Fibroblast of the aortic adventitia (primary cell): ENCODE results near the gene NADK2. TPM values are rescaled to one million over a fixed set of nuclear protein-coding genes. Genes with fewer than 3 reads are reported as not detected.

Source experiments
- DNase-seq: peaks from one replicate; pipeline ENCODE4 v3.0.0-alpha.2; 2010; ENCODE audit warnings: low read depth
- H3K4me3 ChIP-seq: 2 replicates; pipeline ENCODE4 v1.5.1; 2011; ENCODE audit warnings: low read depth, mild to moderate bottlenecking, control low read depth, low read length, moderate library complexity
- CTCF ChIP-seq: IDR thresholded peaks from 2 replicates; pipeline ENCODE4 v1.5.1; 2011; ENCODE audit warnings: mild to moderate bottlenecking, low read length, control low read depth, inconsistent platforms; ENCODE audit not compliant: insufficient read depth
- total RNA-seq: library from RNA; depleted of rRNA; stranded (reverse); fragments of >200 nt; gene quantifications from 2 replicates; pipeline ENCODE4 v1.2.3, GENCODE V29; 2012; ENCODE audit warnings: low replicate concordance

NADK2 gene
- total RNA-seq, 1 donor: 29.7 TPM

GRCh38 chr5:36246036-36246800 is 4.5 kb upstream of the NADK2 start:
- TF ChIP-seq CTCF: no peak
- no peak for DNase-seq
- no peak overlapping the region for H3K4me3 ChIP-seq

DNA sequence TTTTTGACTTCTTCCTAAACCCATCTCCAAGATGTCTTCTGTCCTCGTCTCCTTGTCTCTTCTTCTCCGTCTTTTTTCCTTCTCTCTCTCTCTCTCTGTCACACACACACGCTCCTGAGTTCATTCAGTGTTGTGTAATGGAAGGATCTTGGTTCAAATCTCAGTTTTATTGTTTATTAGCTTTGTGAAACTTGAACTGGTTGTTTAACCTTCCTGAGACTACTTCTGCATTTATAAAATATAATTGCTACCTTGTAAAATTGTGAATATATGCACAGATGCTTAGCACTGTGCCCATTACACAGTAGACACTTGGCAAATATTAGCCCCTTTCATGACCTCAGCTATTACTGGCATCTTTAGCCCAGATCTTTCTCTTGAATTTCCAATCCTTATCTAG is 2.4 kb upstream of the NADK2 start:
- no peak for DNase-seq
- no peak for TF ChIP-seq CTCF
- H3K4me3 ChIP-seq: no peak overlapping the region

- no peak overlapping the region for H3K4me3 ChIP-seq
- no peak for DNase-seq
- TF ChIP-seq CTCF: no peak
Observed at GRCh38 chr5:36243653-36244052, 1.9 kb upstream of the NADK2 start.

DNA sequence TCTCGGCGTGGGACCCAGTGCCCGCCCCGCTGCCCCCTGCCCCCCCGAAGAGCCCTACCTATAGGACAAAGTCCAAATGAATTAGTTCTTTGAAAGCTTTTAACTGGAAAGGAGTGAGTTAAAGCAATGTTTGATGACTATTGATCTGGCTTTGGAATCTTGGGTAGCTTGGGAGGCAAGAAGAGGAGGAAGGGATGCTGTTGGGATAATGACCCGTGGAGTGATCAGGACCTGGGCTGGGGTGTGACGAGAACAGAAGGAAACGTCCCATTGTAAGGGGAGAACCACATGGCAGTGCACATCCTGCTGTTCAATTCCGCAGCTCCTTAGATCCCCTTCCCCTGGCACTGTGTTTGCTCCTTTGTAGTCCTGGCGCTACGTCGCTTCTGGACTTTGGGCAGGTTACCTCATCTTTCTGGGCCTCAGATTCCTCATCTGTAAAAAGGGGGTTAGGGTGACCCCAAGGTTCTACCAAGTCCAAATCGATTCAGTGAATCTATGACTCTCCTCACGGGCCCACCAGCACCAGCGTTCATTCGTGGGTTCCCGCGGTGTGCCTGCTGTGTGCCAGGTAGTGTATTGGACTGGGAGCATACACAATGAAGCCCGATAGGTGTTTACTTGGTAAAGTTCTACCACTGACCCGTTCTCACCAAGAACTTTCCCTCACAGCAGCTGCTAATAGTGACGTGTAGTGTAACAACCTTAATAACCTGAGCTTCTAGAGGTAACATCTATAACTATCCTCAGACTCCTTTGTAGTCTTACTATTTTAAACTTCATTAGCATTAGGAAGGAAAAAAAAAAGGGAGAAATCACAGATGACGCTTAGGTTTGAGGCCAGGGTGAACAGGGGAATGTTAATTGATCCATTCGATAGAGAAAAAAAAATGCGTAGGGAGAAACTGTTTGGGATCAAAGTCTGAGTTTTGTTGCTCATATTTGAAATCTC is 1.1 kb upstream of the NADK2 start:
- DNase-seq: no peak
- H3K4me3 ChIP-seq: peak overlapping the region; percentile 82
- no peak for TF ChIP-seq CTCF

GRCh38 chr5:36240779-36241630 is 720 bp downstream of the NADK2 start:
- TF ChIP-seq CTCF: no peak
- peak overlapping the region; percentile 82 for H3K4me3 ChIP-seq
- DNase-seq: peak; percentile 59
